Tongue (tissue), 2 donors: ENCODE data around the gene FAM83F. TPM values are rescaled to one million over a fixed set of nuclear protein-coding genes. Genes with fewer than 3 reads are reported as not detected.

ENCODE experiments used
- DNase-seq: peaks from one replicate; pipeline ENCODE4 v3.0.0-alpha.2; 2015
- total RNA-seq: library from RNA; depleted of rRNA; stranded (reverse); fragments of >200 nt; gene quantifications from one replicate; pipeline ENCODE4 v1.2.3, GENCODE V29; 2014

FAM83F gene
- total RNA-seq, 1 donor from 2014 or later, result 6.3 TPM

DNA sequence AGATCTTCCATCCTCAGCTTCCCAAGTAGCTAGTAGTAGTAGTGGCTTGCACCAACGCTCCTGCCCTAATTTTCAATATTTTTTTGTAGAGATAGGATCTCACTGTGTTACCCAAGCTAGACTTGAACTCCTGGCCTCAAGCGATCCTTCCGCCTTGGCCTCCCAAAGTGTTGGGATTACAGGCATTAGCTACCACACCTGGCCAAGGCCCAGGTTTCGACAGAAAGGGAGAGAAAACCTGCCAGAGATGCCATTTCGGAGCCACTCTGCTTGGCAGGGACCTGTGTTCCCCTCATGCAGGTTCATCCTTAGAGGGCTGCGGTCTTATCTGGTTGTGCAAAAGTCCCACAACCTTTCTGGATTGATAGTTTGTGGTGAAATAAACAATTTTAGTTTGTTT is 41.4 kb downstream of the FAM83F start:
- DNase-seq, result no peak

DNA sequence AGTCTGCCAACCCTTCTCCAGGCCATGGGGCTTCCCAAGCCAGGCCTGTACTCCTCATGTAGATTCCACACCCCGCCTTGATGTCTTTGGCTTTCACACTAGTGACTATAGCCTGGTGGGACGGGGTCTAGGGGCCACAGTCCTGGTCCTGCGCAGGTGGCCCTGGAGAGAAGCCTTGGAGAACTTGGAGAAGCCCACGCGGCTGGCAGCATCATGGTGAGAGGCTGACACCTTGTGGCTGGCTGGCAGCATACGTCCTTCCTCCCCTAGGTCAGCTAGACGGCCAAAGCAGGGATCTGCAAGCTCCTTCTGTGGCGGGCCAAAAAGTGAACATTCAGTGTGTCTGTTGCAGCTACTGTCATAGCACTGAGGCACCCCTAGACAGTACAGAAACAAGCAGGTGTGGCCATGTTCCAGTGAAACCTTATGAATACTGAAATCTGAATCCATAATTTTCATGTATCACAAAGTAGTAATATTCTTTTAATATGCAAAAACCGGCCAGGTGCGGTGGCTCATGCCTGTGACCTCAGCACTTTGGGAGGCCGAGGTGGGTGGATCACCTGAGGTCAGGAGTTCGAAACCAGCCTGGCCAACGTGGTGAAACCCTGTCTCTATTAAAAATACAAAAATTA is 42.0 kb downstream of the FAM83F start:
- DNase-seq, result peak; percentile 79

- no peak for DNase-seq
Measured at GRCh38 chr22:40037320-40037719, 42.6 kb downstream of the FAM83F start.

DNA sequence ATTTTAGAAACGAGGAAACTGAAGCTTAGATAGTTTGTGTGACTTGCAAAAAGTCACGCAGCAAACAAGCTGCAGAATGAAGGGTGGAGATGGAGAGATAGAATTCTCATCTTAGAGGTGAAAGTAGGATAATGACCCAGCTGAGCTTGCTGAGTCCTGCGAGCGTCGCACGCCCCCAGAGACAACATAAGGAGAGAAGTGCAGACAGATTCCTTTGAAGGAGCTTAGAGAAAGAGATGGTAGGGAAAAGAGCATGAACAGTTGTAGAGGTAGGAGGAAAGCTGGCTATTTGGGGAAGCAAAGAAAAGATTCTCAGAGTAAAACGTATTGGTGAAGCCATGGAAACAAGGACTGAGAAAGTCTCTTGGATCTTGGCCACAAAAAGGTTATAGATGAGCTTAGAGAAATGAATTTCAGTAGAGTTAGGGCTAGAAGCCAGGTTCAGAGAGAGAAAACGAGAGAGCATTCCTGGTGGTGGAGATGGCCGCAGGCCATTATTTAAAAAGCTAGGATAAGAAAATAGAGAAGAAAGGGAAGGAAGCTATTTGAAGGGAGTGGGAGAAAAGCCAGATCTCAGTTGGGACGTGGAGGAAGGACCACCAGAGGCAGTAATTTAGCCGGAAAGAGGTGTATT is 44.8 kb downstream of the FAM83F start:
- DNase-seq, result peak; percentile 68

GRCh38 chr22:40040927-40041326 is 46.2 kb downstream of the FAM83F start:
- DNase-seq, result peak; percentile 95

- DNase-seq, result no peak
Measured at GRCh38 chr22:40041366-40042137, 46.8 kb downstream of the FAM83F start.

GRCh38 chr22:40042312-40042711 is 47.6 kb downstream of the FAM83F start:
- no peak for DNase-seq

DNA sequence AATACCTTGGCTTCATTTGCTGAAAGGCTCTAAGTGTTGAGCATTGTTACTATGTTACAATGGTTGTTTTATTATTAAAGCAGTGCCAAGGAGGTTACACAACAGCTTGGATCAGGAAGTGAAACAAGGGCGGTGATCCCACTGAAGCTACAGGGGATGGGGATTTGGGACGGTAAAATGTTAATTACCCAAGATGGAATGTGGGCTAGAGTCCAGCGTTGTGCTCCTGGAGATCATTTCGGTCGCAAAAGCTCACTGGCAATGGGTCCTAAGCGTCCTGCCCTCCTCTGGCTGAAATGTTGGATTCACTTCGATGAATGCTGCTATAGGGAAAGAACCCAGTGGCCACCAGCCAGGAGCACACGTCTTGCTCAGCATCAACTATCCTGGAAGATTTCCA is 48.3 kb downstream of the FAM83F start:
- DNase-seq, result peak; percentile 51

- DNase-seq, result no peak
Measured at GRCh38 chr22:40043793-40044101, 49.0 kb downstream of the FAM83F start.

GRCh38 chr22:40044102-40044869 is 49.5 kb downstream of the FAM83F start:
- DNase-seq, result peak; percentile 100

- peak; percentile 66 for DNase-seq
Measured at GRCh38 chr22:40044870-40045834, 50.4 kb downstream of the FAM83F start.

DNA sequence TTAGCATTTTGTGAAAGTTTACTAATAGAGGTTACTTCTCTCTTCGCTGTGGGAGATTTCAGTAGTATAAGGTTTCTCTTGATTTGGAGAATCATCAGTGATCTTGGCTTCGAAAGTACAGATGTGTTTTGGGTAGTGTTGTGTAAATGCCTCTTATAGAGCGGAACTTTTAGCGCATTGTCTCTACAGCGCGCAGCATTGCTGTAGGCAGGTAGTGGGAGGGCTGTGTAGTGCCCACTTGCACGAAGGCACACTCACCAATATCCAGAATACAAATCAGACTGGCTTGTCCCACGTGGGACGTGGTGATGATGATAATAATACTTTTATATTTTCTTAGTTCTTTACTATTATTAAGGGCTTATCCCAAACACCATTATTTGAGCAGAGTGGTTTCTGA is 51.4 kb downstream of the FAM83F start:
- no peak for DNase-seq

GRCh38 chr22:40050258-40050657 is 55.5 kb downstream of the FAM83F start:
- no peak for DNase-seq

- DNase-seq, result no peak
Measured at GRCh38 chr22:40051322-40051721, 56.6 kb downstream of the FAM83F start.

- DNase-seq, result no peak
Measured at GRCh38 chr22:40053460-40053859, 58.7 kb downstream of the FAM83F start.

DNA sequence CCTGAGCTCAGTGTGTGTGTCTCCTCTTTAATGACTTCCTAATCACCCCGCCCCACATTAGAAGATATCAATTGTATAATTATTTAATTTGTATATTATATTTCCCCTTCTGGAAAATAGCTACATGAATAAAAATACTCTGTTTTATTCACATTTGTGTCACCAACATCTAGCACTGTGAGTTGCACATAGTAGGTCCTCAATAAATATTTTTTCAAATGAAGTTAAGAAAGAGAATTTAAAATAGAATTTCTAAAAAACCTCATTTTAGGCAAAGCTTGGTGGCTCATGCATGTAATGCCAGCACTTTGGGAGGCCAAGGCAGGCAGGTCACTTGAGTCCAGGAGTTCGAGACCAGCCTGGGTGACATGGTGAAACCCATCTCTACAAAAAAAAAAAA is 59.7 kb downstream of the FAM83F start:
- DNase-seq, result no peak

- DNase-seq, result no peak
Measured at GRCh38 chr22:40055143-40055883, 60.6 kb downstream of the FAM83F start.

DNA sequence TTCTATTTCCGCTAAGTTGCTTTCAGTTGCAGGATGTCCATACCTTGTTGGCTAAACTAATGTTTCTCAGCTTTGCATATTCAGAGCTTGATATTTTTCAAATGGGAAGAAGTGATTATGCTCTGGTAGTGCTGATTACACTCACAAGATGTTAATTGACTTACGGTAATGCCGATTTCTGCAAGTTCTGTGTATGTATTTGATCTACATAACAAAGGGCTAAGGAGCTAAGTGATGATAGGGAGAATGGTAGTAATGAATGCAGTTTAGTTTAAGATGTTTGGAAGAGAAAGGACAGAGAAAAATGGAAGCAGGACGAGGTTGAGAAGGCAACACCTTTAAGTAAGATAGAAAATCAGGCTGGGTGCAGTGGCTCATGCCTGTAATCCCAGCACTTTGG is 61.4 kb downstream of the FAM83F start:
- DNase-seq, result no peak

- no peak for DNase-seq
Measured at GRCh38 chr22:40056559-40056958, 61.8 kb downstream of the FAM83F start.

GRCh38 chr22:40057652-40058051 is 62.9 kb downstream of the FAM83F start:
- DNase-seq, result no peak

DNA sequence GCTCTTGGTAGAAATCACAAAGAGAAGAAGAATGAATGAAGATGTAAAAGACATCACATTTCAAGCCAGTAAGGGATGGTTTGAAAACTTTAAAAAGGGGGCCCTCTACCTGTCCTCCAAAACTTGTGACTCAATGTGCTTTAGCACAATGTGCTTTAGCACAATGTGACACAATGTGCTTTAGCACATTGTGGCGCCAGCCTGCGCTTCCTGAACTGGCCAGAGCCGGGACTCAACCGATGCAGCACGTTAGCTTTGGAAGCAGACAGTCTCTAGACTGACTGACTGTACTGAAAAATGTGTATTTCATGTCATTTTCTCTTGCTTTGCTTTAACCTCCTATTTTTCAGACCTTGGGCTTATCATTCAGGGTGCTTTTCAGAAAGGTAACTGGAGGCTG is 63.5 kb downstream of the FAM83F start:
- no peak for DNase-seq
